Gastrocnemius medialis (tissue), 4 donors: ENCODE measurements around the gene DZIP3. TPM values are rescaled to one million over a fixed set of nuclear protein-coding genes. Genes with fewer than 3 reads are reported as not detected.
"Not testable (repeated sequence)": the region's sequence is repeated elsewhere in the genome, so short reads cannot be mapped to it uniquely, and the experiment has no call there.

ENCODE experiments used
- ATAC-seq, 2 donors: fragments of 150-250 bp; one replicate each; pipeline ENCODE4 v1.9.1; 2016
- DNase-seq, 2 donors: peaks; one replicate each; pipeline ENCODE4 v3.0.0-alpha.2; 2019
- H3K27ac ChIP-seq, 4 donors: fragments of 200-600 bp; sonication (generic); 1 replicate in 1 of 4; 2 replicates in 3 of 4; pipeline ENCODE4 v1.5.1; 2016 to 2018; ENCODE audit warnings: mild to moderate bottlenecking in 2 of 4, moderate library complexity in 1 of 4
- H3K27me3 ChIP-seq, 3 donors: fragments of 200-600 bp; sonication (generic) in 2 of 3; 1 replicate in 1 of 3; 2 replicates in 2 of 3; pipeline versions ENCODE4 v1.5.1 to v1.6.0; 2016 to 2019; ENCODE audit warnings: mild to moderate bottlenecking in 1 of 3, moderate library complexity in 1 of 3
- H3K36me3 ChIP-seq, 2 donors: fragments of 200-600 bp; sonication (generic) in 1 of 2; one replicate each; pipeline ENCODE4 v1.5.1; 2017 to 2018
- H3K4me1 ChIP-seq, 2 donors: fragments of 200-600 bp; sonication (generic) in 1 of 2; one replicate each; pipeline ENCODE4 v1.5.1; 2016 to 2017; ENCODE audit warnings: mild to moderate bottlenecking in 2 of 2
- H3K4me3 ChIP-seq, 4 donors: fragments of 200-600 bp; sonication (generic) in 3 of 4; 1 replicate in 1 of 4; 2 replicates in 3 of 4; pipeline ENCODE4 v1.5.1; 2016 to 2019; ENCODE audit warnings: mild to moderate bottlenecking in 2 of 4
- H3K9me3 ChIP-seq, 3 donors: fragments of 200-600 bp; sonication (generic) in 2 of 3; 1 replicate in 1 of 3; 2 replicates in 2 of 3; pipeline ENCODE4 v1.5.1; 2016 to 2019
- POLR2A ChIP-seq, 2 donors: fragments of 450-650 bp; IDR thresholded peaks; one replicate each; pipeline ENCODE4 v1.6.1; 2017; ENCODE audit warnings: antibody characterized with exemption in 2 of 2, mild to moderate bottlenecking in 2 of 2, moderate library complexity in 2 of 2
- in situ Hi-C, 4 donors: fragments of 200-750 bp; cut with MboI; loops; one replicate each; pipeline versions ENCODE4 v1.15.0 to v1.8.0; 2017; ENCODE audit warnings: low sequenced_read_pairs in 4 of 4
- intact Hi-C: fragments of 100-400 bp; cut with DNase I; formaldehyde crosslinking; loops from one replicate; pipeline ENCODE4 v1.15.1; 2023; ENCODE audit warnings: low total_unique reads
- total RNA-seq, 4 donors: library from RNA; depleted of rRNA; stranded (reverse); fragments of >200 nt; gene quantifications; one replicate each; pipeline versions ENCODE4 v1.1.0 to v1.2.3, GENCODE V29; 2016
- TF ChIP-seq, protein P1 (sequence below), 5 experiments: fragments of 450-650 bp in 3 of 5; fragments of 200-600 bp in 2 of 5; sonication (generic) in 2 of 5; IDR thresholded peaks in 4 of 5; conservative IDR thresholded peaks in 1 of 5; 1 replicate in 4 of 5; 2 replicates in 1 of 5; pipeline ENCODE4 v1.5.1; 2016 to 2019; ENCODE audit warnings: antibody characterized with exemption in 5 of 5, mild to moderate bottlenecking in 3 of 5, moderate library complexity in 3 of 5

DZIP3 gene
- total RNA-seq, 4 donors from 2014 or later = 3.4 to 7.8 (median 5.7) TPM

DNA sequence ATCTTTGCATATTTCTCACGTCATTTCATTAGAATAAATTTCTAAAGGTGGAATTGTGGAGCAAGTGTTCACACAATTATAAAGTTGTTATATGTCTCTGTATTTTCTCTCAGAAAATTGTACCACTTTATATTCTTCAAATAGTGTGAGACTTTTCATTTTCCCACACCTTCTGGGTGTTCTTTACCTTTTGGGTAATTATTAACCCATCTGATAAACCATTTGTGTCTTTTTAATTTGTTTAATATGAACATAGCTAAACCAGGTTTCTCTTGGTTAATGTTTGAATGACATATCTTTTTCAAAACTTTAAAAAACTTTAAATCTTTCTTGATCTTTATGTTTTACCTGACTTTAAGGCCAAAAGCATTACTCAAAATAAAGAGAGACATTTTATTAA is 40.5 kb downstream of the DZIP3 start:
- Histone ChIP-seq H3K27me3 (no peaks in the 10 kb centered on the region), H3K4me1 (no peaks in the 10 kb centered on the region), H3K36me3 (peaks cover 4 to 15% of the 10 kb centered on the region in 2 donors), H3K27ac (no peak overlapping the region), H3K9me3 (no peaks in the 10 kb centered on the region), H3K4me3 (no peak overlapping the region)
- in situ Hi-C loops = no loop called here
- intact Hi-C loops = no loop called here
- no peak for DNase-seq
- ATAC-seq = no peak
- TF ChIP-seq, protein P1, sequence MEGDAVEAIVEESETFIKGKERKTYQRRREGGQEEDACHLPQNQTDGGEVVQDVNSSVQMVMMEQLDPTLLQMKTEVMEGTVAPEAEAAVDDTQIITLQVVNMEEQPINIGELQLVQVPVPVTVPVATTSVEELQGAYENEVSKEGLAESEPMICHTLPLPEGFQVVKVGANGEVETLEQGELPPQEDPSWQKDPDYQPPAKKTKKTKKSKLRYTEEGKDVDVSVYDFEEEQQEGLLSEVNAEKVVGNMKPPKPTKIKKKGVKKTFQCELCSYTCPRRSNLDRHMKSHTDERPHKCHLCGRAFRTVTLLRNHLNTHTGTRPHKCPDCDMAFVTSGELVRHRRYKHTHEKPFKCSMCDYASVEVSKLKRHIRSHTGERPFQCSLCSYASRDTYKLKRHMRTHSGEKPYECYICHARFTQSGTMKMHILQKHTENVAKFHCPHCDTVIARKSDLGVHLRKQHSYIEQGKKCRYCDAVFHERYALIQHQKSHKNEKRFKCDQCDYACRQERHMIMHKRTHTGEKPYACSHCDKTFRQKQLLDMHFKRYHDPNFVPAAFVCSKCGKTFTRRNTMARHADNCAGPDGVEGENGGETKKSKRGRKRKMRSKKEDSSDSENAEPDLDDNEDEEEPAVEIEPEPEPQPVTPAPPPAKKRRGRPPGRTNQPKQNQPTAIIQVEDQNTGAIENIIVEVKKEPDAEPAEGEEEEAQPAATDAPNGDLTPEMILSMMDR (IDR thresholded peaks at IDR 0.05 in 4 of 5, conservative IDR thresholded peaks at IDR 0.05 in 1 of 5) = no peak
- no peak for TF ChIP-seq POLR2A (IDR thresholded peaks at IDR 0.05)

DNA sequence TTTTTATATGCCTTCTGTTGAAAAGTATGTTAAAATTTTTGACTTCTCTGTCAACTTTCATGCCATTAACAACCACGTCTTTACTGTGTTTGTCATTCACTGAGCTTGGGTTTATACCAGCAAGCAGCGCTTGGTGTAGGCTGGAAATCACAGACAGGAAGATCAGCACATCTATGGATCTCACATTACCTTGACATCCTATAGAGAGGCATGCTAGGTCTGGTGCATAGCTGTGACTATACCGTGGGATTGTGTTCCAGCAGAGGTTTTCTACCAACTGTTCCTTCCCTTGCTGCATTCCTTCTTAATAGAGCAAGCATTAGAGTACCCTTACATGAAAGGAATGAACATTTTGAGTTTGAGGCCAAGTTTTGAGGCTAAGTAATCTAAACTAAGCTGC is 53.0 kb downstream of the DZIP3 start:
- in situ Hi-C loops = no loop called here
- intact Hi-C loops = no loop called here
- H3K4me3 ChIP-seq = no peak overlapping the region
- DNase-seq = no peak
- ATAC-seq = no peak
- no peaks in the 10 kb centered on the region for H3K36me3 ChIP-seq
- no peaks in the 10 kb centered on the region for H3K4me1 ChIP-seq
- no peaks in the 10 kb centered on the region for H3K27me3 ChIP-seq
- H3K9me3 ChIP-seq = no peaks in the 10 kb centered on the region
- H3K27ac ChIP-seq = no peak overlapping the region
- TF ChIP-seq POLR2A (IDR thresholded peaks at IDR 0.05) = no peak
- TF ChIP-seq, protein P1 (IDR thresholded peaks at IDR 0.05 in 4 of 5, conservative IDR thresholded peaks at IDR 0.05 in 1 of 5) = no peak

DNA sequence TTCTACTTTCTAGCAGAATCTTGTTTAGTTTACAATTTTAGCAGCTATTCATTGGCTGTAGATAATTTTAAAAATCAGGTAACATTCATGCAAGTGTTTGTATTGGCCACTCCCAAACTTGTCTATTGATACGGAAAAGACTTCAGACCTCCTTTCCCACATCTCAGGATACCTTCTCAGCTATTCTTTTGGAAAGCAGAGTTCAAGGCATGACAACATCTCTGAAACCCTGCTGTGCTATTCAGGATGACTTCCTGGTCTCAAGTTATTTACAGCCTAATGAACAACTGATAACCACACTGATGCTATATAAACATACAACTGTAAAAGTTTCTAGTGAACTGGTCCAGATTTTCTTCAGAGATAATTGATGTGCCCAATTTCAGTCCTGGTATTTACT is 55.8 kb downstream of the DZIP3 start:
- no peak for DNase-seq
- TF ChIP-seq, protein P1 (IDR thresholded peaks at IDR 0.05 in 4 of 5, conservative IDR thresholded peaks at IDR 0.05 in 1 of 5) = no peak
- TF ChIP-seq POLR2A (IDR thresholded peaks at IDR 0.05) = no peak
- H3K36me3 ChIP-seq = peaks cover 0 to 15% of the 10 kb centered on the region in 2 donors
- in situ Hi-C loops = no loop called here
- H3K4me3 ChIP-seq = no peak overlapping the region
- no peaks in the 10 kb centered on the region for H3K4me1 ChIP-seq
- H3K9me3 ChIP-seq = no peaks in the 10 kb centered on the region
- no peak for ATAC-seq
- no peaks in the 10 kb centered on the region for H3K27me3 ChIP-seq
- no peak overlapping the region for H3K27ac ChIP-seq
- intact Hi-C loops = no loop called here

DNA sequence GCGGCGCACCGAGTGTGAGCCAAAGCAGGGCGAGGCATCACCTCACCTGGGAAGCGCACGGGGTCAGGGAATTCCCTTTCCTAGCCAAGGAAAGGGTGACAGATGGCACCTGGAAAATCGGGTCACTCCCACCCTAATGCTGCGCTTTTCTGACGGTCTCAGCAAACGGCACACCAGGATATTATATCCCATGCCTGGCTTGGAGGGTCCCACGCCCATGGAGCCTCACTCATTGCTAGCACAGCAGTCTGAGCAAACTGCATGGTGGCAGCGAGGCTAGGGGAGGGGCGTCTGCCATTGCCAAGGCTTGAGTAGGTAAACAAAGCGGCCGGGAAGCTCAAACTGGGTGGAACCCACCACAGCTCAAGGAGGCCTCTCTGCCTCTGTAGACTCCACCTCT is 66.1 kb downstream of the DZIP3 start:
- H3K27me3 ChIP-seq, H3K4me3 ChIP-seq, H3K27ac ChIP-seq, H3K4me1 ChIP-seq, DNase-seq, H3K36me3 ChIP-seq, intact Hi-C loops, H3K9me3 ChIP-seq, ATAC-seq: not testable (repeated sequence)
- in situ Hi-C loops = loop anchor here in 2 of 4 donors (25.0 kb wide), 2 partner anchors 432 to 1657 kb away; no protein-coding TSS in a partner anchor

DNA sequence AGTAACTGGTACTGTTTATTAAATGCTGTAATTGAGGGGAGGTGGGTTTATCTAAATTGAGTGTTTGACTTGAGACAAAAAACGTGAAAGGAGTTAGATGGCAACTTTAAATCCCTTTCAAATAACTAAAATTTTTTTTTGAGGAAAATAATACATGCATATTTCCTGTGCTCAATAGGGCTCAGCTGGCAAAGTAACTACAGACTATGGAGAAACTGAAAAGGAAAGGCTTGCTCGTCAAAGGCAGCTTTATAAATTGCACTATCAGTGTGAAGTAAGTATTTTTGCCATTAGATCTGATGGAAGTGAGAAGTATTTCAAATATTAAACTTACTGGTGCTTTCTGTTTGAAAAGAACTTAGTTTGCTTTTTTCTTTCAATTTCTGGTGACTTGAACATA is 72.2 kb downstream of the DZIP3 start:
- Histone ChIP-seq H3K9me3 (no peaks in the 10 kb centered on the region), H3K36me3 (no peaks in the 10 kb centered on the region), H3K27me3 (no peaks in the 10 kb centered on the region), H3K27ac (no peak overlapping the region), H3K4me1 (peaks cover 9 to 22% of the 10 kb centered on the region in 2 donors), H3K4me3 (no peak overlapping the region)
- in situ Hi-C loops (loop anchor here in 3 of 4 donors (5.0 to 25.0 kb wide), 4 partner anchors 253 to 1651 kb away; no protein-coding TSS in a partner anchor), intact Hi-C loops (loop anchor here (1.0 to 10.0 kb wide), 3 partner anchors 254 to 1653 kb away; no protein-coding TSS in a partner anchor)
- ATAC-seq (no peak), DNase-seq (no peak)
- no peak for TF ChIP-seq POLR2A (IDR thresholded peaks at IDR 0.05)
- TF ChIP-seq, protein P1 (IDR thresholded peaks at IDR 0.05 in 4 of 5, conservative IDR thresholded peaks at IDR 0.05 in 1 of 5) = no peak
